Measurements from ENCODE around the gene SRSF5. TPM values are rescaled to one million over a fixed set of nuclear protein-coding genes. Genes with fewer than 3 reads are reported as not detected.

The SRSF5 gene
- total and polyA plus RNA-seq, 2 of the 8 experiments (the other 6 are each of a cell fraction or from before 2014, with no cell fraction given): 101 to 238 TPM

DNA sequence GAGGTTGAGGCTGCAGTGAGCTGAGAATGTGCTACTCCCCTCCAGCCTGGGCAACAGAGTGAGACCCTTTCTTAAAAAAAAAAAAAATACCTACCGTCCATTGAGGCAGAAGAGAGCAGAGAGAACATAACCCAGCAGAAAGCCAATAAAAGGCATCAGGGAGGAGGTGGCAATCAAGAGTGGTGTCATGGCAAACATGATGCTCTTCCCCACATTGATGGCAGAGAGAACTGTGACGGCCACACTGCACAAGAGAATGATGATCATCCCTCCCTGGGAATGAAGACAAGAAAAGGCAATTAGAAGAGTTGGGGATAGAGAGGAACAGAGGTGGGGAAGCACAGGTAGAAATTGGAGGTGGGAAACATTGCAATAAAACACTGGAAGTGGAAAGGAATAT, 12.1 kb downstream of the SRSF5 start:
- Histone ChIP-seq H4K20me1 (replicated peaks in 1 of 2; ENCODE audit: control insufficient read depth in 1 of 2, insufficient read depth in 2 of 2, low read length in 2 of 2) (peaks cover 1 to 9% of the 10 kb centered on the region in 2 experiments), H2BK20ac (ENCODE audit: low read length) (no peak overlapping the region), H3K4me3 (ENCODE audit: extremely low read depth in 1 of 4, insufficient read depth in 2 of 4, low read depth in 3 of 4, low read length in 4 of 4) (no peak overlapping the region), H2BK12ac (ENCODE audit: low read depth, low read length) (no peak overlapping the region), H3K18ac (ENCODE audit: extremely low read depth, low read length) (no peak overlapping the region), H3K27ac (ENCODE audit: low read depth, low read length) (no peak overlapping the region), H3K9ac (replicated peaks in 1 of 4; ENCODE audit: extremely low read depth in 1 of 4, low read depth in 3 of 4, low read length in 3 of 4) (no peak overlapping the region), H4K91ac (replicated peaks; ENCODE audit: insufficient read length, low read length) (no peak overlapping the region), H2AFZ (ENCODE audit: low read length) (no peak overlapping the region), H3K79me1 (ENCODE audit: low read depth, low read length) (no peaks in the 10 kb centered on the region; the same call in 1 of the 2 replicates), H3K4me2 (ENCODE audit: insufficient read depth in 1 of 2, low read depth in 2 of 2, low read length in 2 of 2) (no peak overlapping the region), H2AK5ac (ENCODE audit: low read depth, low read length) (no peak overlapping the region), H3K23ac (ENCODE audit: insufficient read length) (no peak overlapping the region), H4K5ac (ENCODE audit: insufficient read length, low read depth, low read length) (no peak overlapping the region), H3K56ac (replicated peaks; ENCODE audit: insufficient read length, low read depth, low read length) (no peak overlapping the region), H3K36me3 (ENCODE audit: control insufficient read depth in 2 of 4, insufficient read depth in 4 of 4, low read length in 3 of 4) (peaks cover 11 to 54% (median 33%) of the 10 kb centered on the region in 4 experiments), H2BK5ac (ENCODE audit: low read depth, low read length) (no peak overlapping the region), H3K27me3 (replicated peaks in 1 of 4; ENCODE audit: control insufficient read depth in 3 of 4, extremely low read depth in 1 of 4, insufficient read depth in 3 of 4, low read length in 3 of 4) (no peaks in the 10 kb centered on the region), H3K23me2 (ENCODE audit: low read depth, low read length) (no peaks in the 10 kb centered on the region), H3K4ac (replicated peaks; ENCODE audit: insufficient read length, low read depth, low read length) (no peak overlapping the region), H3K79me2 (ENCODE audit: control insufficient read depth in 1 of 2, insufficient read depth in 2 of 2, low read length in 2 of 2) (peaks cover 0 to 3% of the 10 kb centered on the region in 2 experiments; a peak in 1 of 4 replicates), H4K8ac (ENCODE audit: extremely low read depth, insufficient read depth, low read length) (no peak overlapping the region), H2BK15ac (ENCODE audit: low read length) (no peak overlapping the region), H2BK120ac (replicated peaks; ENCODE audit: low read depth, low read length) (no peak overlapping the region), H3K14ac (ENCODE audit: insufficient read length) (no peak overlapping the region), H3K9me3 (ENCODE audit: insufficient read depth in 2 of 2, low read depth in 1 of 2, low read length in 1 of 2) (no peaks in the 10 kb centered on the region), H3K4me1 (replicated peaks in 1 of 4; ENCODE audit: control insufficient read depth in 3 of 4, insufficient read depth in 4 of 4, low read length in 3 of 4) (no peaks in the 10 kb centered on the region)
- POLR2A ChIA-PET (ENCODE audit: partially characterized antibody): interaction anchor here (0.8 to 2.6 kb wide), 4 partner anchors 8 to 12 kb away, joined by 3 to 26 read pairs (median 6); partner anchors contain the start of gene SRSF5
- 70% methylated on average over 2 of the region's 2 CpGs; no CpG with 5 or more reads in 1 of the 2 experiments for WGBS, 2 experiments (ENCODE audit: extremely low coverage in 1 of 2, insufficient coverage in 1 of 2, insufficient read length in 1 of 2, insufficient replicate concordance in 2 of 2, low coverage in 1 of 2, low lambda C conversion rate in 2 of 2, missing lambda C conversion rate in 1 of 2)
- CTCF ChIA-PET (ENCODE audit: partially characterized antibody): no interaction called here
- DNase-seq (ENCODE audit: low read depth in 1 of 2, low spot score in 2 of 2) (no peak), FAIRE-seq (no peak)
- TF ChIP-seq RXRA (IDR thresholded peaks at IDR 0.05; ENCODE audit: insufficient read depth, low read depth, low read length) (no peak), RAD21 (IDR thresholded peaks at IDR 0.05 in 1 of 2, conservative IDR thresholded peaks at IDR 0.05 in 1 of 2; ENCODE audit: low read depth in 2 of 2, low read length in 2 of 2) (no peak), POLR2A (IDR thresholded peaks at IDR 0.05; ENCODE audit: control extremely low read depth in 1 of 2, low read depth in 2 of 2, low read length in 2 of 2) (no peak; a peak in 1 of 3 replicates), ZNF274 (IDR thresholded peaks at IDR 0.05; ENCODE audit: borderline replicate concordance, extremely low read depth, low read length) (no peak), CHD1 (IDR thresholded peaks at IDR 0.05; ENCODE audit: low read depth, low read length) (no peak), GABPA (IDR thresholded peaks at IDR 0.05; ENCODE audit: borderline replicate concordance, insufficient read depth, low read length) (no peak), SRF (IDR thresholded peaks at IDR 0.05; ENCODE audit: low read depth, low read length) (no peak), KDM1A (IDR thresholded peaks at IDR 0.05; ENCODE audit: borderline replicate concordance, low read length) (no peak), FOSL1 (IDR thresholded peaks at IDR 0.05; ENCODE audit: insufficient read depth, low read depth, low read length) (no peak), JUND (IDR thresholded peaks at IDR 0.05; ENCODE audit: low read length) (no peak), RFX5 (IDR thresholded peaks at IDR 0.05; ENCODE audit: borderline replicate concordance, low read depth, low read length) (no peak)
- TF ChIP-seq, protein P1, sequence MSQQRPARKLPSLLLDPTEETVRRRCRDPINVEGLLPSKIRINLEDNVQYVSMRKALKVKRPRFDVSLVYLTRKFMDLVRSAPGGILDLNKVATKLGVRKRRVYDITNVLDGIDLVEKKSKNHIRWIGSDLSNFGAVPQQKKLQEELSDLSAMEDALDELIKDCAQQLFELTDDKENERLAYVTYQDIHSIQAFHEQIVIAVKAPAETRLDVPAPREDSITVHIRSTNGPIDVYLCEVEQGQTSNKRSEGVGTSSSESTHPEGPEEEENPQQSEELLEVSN (IDR thresholded peaks at IDR 0.05): no peak
- TF ChIP-seq, protein P2, sequence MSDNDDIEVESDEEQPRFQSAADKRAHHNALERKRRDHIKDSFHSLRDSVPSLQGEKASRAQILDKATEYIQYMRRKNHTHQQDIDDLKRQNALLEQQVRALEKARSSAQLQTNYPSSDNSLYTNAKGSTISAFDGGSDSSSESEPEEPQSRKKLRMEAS (IDR thresholded peaks at IDR 0.05): no peak

Data from H1 (cell line).